RWPE1 (cell line): Measurements from ENCODE around the gene NAAA.
A peak's percentile ranks its signal among the peaks of the same experiment; 100 is the strongest.
"Not testable (repeated sequence)": the region's sequence is repeated elsewhere in the genome, so short reads cannot be mapped to it uniquely, and the experiment has no call there.

Experiments
- CTCF ChIA-PET: fragments of 350-600 bp; sonication (Branson Sonifier 250); formaldehyde crosslinking; extraction: SDS; loops from one replicate; lab custom pipeline; 2021; lab: Yijun Ruan, JAX
- POLR2A ChIA-PET: fragments of 400-600 bp; formaldehyde crosslinking; extraction: SDS; loops from one replicate; lab custom pipeline; 2020; ENCODE audit warnings: antibody characterized with exemption; ENCODE audit not compliant: low non-redundant PET; lab: Yijun Ruan, JAX
- DNase-seq: peaks from one replicate; pipeline ENCODE4 v3.0.0; 2012; ENCODE audit warnings: low spot score
- H3K27ac ChIP-seq: fragments of 450-650 bp; 2 replicates; pipeline ENCODE4 v1.5.1; 2017
- TF ChIP-seq, protein P1 (sequence below): fragments of 450-650 bp; conservative IDR thresholded peaks from 2 replicates; pipeline ENCODE4 v1.5.1; 2017; ENCODE audit warnings: low read depth, mild to moderate bottlenecking

Gene NAAA

GRCh38 chr4:75920327-75920726 is 20.5 kb downstream of the NAAA start:
- no peak overlapping the region for H3K27ac ChIP-seq

DNA sequence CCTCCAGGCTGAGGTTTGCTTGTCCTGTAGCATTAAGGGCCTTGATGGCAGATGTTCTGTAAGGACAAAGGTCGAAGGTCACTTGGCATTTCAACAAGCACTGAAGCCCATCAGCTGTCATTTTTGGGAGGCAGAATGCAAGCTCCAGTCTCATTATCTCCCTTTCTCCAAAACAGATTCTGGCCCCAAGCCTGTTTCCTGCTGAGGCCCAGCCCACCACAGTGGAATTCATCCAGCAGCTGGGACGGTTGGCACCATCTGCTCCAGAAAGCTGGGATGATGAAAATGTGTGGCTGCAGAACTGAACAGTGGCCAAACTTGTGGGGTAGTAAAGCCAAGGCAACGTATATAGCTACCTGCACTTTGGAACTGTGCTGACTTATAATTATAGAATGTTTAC is 20.9 kb downstream of the NAAA start:
- ChIA-PET CTCF (no interaction called here), POLR2A (no interaction called here)
- no peak overlapping the region for H3K27ac ChIP-seq
- no peak for DNase-seq
- TF ChIP-seq, protein P1, sequence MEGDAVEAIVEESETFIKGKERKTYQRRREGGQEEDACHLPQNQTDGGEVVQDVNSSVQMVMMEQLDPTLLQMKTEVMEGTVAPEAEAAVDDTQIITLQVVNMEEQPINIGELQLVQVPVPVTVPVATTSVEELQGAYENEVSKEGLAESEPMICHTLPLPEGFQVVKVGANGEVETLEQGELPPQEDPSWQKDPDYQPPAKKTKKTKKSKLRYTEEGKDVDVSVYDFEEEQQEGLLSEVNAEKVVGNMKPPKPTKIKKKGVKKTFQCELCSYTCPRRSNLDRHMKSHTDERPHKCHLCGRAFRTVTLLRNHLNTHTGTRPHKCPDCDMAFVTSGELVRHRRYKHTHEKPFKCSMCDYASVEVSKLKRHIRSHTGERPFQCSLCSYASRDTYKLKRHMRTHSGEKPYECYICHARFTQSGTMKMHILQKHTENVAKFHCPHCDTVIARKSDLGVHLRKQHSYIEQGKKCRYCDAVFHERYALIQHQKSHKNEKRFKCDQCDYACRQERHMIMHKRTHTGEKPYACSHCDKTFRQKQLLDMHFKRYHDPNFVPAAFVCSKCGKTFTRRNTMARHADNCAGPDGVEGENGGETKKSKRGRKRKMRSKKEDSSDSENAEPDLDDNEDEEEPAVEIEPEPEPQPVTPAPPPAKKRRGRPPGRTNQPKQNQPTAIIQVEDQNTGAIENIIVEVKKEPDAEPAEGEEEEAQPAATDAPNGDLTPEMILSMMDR = no peak

More at GRCh38 chr4:75920327-75920726, 20.5 kb downstream of the NAAA start:
- TF ChIP-seq, protein P1 = no peak
- DNase-seq = no peak
- ChIA-PET CTCF (no interaction called here), POLR2A (no interaction called here)

GRCh38 chr4:75916091-75916661 is 24.6 kb downstream of the NAAA start:
- CTCF ChIA-PET = interaction anchor here (0.6 to 2.9 kb wide), 6 partner anchors 9 to 1441 kb away, joined by 3 to 19 read pairs (median 4); partner anchors contain the start of gene NAAA
- DNase-seq = peak; percentile 52
- H3K27ac ChIP-seq = no peak overlapping the region
- POLR2A ChIA-PET = no interaction called here
- TF ChIP-seq, protein P1 = peak; percentile 90

DNA sequence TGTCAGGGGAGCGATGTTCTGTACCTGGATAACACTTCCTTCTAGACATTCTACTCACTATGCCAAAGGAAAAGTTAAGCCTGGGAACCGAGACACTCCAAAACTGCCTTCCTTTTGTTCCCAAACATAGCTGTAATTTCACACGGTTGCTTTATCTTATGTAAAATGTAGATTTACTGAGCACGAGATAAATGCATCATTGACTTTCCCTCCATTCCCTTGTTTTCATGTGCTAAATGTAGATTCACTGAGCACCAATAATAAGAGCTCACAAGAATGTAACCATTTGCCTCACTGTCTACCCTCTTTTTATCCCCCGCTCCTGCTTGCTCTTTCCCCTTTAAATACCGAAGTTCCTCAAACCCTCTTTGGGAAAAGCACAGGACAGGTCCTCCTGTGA is 27.8 kb downstream of the NAAA start:
- CTCF ChIA-PET = interaction anchor here (0.6 kb wide), 1 partner anchor 116 kb away, joined by 3 read pairs; no protein-coding TSS in a partner anchor
- no peak overlapping the region for H3K27ac ChIP-seq
- DNase-seq = no peak
- POLR2A ChIA-PET = no interaction called here
- TF ChIP-seq, protein P1 = no peak

GRCh38 chr4:75910831-75911230 is 30.0 kb downstream of the NAAA start:
- CTCF ChIA-PET = interaction anchor here (1.1 kb wide), 1 partner anchor 15 kb away, joined by 3 read pairs; no protein-coding TSS in a partner anchor
- DNase-seq, H3K27ac ChIP-seq, POLR2A ChIA-PET: not testable (repeated sequence)

DNA sequence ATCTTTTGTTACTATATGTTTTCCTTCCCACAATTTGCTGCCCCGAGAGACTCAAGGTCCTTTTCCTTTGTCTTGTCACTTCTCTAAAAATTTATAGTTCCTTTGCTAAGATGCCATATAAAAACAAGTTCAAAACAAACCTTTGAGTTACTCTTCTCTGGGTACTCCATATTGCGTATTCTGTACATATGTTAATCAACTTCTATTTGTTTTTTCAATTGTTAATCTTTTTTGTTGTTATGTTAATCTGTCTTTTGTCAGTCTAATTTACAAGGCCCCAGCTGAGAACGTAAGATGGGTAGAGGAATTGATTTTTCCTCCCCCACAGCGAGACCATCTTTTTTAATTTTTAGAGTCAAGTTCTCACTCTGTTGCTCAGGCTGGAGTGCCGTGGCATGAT is 31.4 kb downstream of the NAAA start:
- no peak overlapping the region for H3K27ac ChIP-seq
- DNase-seq = no peak
- ChIA-PET POLR2A (no interaction called here), CTCF (no interaction called here)
- TF ChIP-seq, protein P1 = no peak

DNA sequence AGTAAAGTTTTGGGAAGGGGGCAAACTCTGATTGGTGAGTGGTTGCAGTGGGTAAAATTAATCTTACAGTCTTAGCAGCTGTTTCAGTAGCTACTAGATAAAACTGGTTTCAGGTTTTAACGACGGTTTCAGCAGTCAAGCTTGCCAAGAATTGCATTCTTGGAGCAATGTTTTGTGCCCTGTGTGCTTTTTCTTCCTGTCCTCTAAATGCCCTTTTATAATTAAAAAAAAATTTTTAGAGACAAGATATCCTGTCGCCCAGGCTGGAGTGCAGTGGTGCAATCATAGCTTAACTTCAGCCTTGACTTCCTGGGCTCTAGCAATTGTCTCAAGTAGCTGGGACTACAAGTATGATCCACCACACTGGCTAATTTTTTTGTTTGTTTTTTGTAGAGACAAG is 32.3 kb downstream of the NAAA start:
- no peak for DNase-seq
- ChIA-PET CTCF (no interaction called here), POLR2A (no interaction called here)

More for the DNA sequence above, 32.3 kb downstream of the NAAA start:
- no peak overlapping the region for H3K27ac ChIP-seq
- TF ChIP-seq, protein P1 = no peak
